Measurements from ENCODE around the gene AOAH.
"Not testable (repeated sequence)": the region's sequence is repeated elsewhere in the genome, so short reads cannot be mapped to it uniquely, and the experiment has no call there.

Gene AOAH

DNA sequence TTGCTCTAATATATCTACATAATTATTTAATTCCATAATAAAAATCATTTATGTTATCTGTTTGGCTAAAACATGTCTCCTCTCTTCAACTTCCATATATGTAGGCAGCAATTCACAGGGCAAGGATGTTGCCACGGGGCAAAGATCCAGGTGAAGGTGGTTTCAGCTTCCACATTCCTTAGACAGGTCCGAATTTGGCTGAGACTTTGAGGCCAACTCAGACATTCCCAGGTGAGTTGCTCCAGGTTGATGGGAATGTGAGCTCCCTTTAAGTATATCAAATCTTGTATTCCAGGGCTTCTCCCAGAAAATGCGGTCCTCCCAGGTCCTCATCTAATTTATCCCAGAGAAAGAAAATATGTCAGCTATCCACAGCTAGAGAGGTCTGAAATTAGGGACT is 15.1 kb upstream of the AOAH start:
- no peak for DNase-seq (ENCODE audit: low read depth in 3 of 3, low spot score in 1 of 3)

DNA sequence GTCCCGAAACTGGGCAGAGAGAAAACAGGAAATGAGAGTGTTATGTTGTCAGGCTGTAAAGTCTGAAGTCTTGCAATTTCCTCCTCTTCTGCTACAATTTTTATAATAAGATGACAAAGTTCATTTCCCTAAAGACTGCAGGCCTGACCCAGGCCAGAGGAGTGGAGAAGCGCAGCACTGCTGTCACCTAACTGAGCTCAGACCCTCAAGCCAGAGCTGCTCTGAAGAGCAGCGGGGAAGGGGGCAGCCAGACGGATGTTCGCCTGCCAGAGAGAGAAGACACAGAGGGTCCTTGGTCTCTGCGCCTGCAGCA is 12.6 kb upstream of the AOAH start:
- DNase-seq (ENCODE audit: low read depth in 3 of 3, low spot score in 1 of 3), result no peak

DNA sequence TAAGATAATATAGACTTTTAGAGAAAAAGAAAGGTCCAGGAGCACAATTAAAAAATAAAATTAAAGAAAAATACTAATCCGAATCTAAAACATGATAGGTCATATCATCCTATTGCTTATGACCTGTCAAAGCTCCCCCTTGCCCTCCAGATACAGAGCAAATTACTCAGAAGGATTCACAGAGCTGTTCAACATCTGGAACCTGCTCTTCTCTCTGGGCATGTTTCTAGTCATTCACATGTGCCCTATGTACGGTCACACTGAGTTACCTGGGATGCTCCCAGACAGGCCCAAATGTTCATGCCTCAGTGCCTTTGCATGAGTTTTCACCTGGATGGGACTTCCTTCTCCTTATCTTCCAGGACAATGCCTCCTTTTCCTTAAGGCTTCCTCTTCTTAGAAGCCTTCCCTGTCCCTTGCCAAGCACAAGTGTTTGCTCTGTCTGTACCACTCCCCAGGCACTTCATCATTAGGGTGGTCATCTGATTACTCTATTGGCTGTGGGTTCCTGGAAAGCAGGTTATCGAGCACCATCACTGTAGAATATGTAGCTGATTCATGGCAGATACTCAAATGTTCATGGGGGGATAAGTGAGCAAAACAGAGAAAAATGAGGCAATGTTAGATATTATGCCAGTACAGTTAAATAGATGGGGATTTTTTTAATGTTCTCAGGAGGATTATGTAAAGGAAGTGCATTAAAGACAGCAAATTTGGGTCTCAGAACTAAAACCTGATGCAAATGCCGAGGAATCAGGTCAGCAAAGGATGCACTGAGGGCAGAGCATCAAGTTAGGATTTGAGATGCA is 12.0 kb upstream of the AOAH start:
- no peak for DNase-seq (ENCODE audit: low read depth in 3 of 3, low spot score in 1 of 3)

DNA sequence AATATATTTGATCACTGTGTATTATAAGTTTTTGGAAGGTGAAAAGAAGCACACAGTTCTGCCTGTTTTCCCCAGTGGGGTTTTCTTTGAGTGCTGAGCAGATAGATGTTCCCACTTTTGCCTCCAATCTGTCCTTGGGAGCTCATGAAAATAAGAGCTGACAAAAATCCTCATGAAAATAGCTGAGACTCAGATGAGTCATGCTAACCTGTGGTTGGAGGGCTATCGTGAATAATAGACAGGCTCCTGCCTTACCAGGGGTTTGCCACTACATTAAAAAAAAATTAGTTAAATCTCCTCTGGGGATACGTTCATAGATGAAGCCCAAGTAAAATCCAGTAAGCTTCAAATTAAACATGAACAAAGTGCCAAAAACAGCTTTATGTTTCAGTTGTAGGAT is 10.9 kb upstream of the AOAH start:
- DNase-seq (ENCODE audit: low read depth in 3 of 3, low spot score in 1 of 3), result no peak

DNA sequence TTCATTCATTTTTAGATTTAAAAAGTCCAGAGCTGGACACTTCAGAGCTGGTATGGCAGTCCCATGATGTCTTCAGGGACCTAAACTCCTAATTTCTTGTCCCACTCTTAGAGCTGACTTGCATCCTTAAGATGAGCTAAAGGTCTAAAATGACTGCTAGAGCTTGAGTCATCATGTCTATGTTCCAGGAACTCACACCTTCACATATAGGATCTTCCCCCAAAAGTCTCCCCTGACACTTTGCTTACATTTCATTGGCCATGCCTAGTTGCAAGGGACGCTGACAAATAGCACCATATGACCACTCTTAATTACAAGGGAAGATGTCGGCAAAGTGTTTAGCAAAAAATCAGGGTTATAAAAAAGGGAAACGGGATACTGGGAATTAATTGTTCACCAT is 10.4 kb upstream of the AOAH start:
- DNase-seq (ENCODE audit: low read depth in 3 of 3, low spot score in 1 of 3), result no peak

DNA sequence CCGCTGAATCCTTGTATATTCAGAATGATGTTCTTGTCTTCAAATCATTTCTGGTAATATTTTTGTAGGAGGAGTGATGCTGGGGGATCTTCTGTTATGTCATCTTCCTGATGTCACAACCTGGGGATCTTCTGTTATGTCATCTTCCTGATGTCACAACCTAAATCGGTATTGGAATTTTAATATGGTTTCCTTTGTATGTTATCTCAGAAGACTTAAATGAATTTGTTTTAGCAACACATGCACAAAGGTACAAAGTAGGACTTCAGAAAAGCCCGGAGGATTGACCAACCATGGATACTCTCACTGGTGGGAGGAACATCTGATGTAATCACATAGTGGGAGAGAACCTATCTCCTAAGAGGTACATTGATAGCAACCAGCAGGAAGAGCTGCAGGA is 9.1 kb upstream of the AOAH start:
- no peak for DNase-seq (ENCODE audit: low read depth in 3 of 3, low spot score in 1 of 3)

DNA sequence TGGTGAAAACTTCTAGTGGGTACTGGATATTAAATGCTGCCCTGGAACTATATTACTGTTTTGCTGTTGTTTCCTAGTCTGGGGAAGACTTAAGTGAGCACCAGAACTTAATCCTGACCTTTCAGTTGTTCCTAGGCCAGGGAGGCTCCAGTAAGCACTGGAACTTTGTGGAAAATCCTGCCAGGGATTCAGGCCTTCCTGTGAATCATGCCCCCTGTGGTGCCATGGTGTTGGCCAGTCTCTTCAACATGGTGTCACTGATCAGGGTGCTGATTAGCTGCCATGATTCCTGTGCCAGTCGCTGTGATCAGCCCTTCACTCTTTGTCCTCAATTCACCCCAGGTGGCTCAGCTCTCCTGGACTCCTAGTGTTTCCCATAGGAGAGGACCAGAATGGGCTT is 8.5 kb upstream of the AOAH start:
- DNase-seq (ENCODE audit: low read depth in 3 of 3, low spot score in 1 of 3), result no peak

DNA sequence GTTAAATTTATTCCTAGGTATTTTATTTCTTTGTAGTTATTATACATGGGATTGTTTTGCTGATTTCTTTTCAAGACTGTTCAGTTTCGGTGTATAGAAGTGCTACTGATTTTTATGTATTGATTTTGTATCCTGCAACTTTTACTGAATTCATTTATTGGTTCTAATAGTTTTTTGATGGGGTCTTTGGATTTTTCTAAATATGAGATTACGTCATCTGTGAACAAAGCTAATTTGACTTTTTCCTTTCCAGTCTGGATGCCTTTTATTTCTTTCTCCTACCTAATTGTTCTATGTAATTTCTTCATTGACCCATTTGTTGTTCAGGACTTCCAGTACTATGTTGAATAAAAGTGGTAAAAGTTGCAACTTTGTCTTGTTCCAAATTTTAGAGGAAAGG is 5.8 kb upstream of the AOAH start:
- no peak for DNase-seq (ENCODE audit: low read depth in 3 of 3, low spot score in 1 of 3)

DNA sequence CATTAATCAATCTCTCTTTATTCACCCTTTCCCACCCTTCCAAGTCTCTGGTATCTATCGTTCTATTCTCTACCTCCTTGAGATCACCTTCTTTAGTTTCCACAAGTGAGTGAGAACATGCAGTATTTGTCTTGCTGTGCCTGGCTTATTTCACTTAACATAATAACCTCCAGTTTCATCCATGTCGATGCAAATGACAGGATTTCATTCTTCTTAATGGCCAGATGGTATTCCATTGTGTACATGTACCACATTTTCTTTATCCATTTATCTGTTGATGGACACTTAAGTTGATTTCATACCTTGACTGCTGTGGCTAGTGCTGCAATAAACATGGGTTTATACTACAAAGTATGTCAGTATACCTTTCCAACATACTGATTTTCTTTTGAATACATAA is 3.8 kb upstream of the AOAH start:
- no peak for DNase-seq (ENCODE audit: low read depth in 3 of 3, low spot score in 1 of 3)

DNA sequence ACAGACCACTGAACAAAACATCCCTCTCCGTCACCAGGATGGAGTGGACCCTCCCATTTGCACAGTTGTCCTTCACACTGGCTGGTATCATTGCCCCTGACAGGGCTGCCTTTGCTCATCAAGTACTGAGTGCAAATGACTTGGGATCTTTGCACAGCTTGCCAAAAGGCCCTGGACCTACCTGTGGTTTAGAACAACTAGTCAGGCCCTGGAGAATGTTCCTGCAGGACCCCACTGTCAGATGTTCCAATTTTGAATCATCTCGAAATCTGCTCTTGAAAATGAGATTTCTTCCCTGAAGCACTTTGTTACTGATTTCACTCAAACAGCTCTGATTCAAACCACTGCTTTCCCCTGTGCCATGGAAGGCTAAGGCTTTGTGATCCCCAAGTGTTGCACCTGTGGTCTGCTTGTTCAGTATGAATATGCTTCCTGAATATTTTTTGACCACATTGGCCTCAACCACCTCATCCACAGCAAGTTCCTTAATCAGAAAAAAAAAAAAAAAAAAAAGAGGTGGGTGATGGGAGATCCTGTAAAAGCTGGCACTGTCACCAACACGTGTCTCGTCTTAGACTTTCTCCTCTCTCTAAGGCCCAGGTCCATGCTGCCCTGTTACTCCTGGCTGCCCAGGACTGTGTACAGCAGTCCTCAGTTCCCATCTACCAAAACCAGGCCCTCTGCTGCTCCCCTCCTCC is 2.7 kb upstream of the AOAH start:
- no peak for DNase-seq (ENCODE audit: low read depth in 3 of 3, low spot score in 1 of 3)

DNA sequence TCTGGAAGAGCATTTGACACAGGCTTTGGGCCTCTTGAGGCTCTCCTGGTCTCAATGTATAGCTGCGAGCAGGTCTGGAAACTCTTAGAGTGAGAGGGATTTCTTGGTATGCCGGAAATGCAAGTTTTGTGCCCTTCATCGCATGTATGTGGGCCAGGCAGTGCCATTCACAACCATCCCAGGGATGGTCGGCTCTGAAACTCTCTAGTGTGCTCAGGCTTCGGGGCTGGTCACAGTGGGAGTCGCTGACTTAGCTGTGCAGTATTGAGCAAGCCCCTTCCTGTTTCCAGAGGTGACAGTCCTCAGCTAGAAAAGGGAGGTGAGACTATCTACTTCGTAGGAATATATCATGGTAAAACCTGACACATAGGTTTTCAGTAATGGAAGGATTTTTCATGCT is 2.0 kb upstream of the AOAH start:
- no peak for DNase-seq (ENCODE audit: low read depth in 3 of 3, low spot score in 1 of 3)

DNA sequence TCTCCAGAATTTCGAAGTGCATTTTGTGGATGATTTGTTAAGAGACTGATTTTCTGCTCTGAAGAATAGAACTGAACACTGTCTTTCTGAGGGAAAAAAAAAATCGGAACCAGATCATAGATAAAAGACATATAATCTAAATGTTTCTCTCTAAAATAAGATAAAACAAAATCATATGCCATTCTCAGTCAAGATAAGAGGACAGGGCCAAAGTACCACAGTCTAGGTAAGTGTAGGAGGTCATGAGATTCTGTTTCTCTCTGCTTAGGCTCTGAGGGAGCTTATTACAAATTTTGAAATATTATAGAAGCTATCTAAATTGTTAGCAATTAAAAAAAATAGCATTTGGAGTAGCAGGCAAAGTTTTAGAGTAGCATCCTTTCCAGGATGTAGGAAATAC is 702 bp upstream of the AOAH start:
- no peak for DNase-seq (ENCODE audit: low read depth in 3 of 3, low spot score in 1 of 3)

DNA sequence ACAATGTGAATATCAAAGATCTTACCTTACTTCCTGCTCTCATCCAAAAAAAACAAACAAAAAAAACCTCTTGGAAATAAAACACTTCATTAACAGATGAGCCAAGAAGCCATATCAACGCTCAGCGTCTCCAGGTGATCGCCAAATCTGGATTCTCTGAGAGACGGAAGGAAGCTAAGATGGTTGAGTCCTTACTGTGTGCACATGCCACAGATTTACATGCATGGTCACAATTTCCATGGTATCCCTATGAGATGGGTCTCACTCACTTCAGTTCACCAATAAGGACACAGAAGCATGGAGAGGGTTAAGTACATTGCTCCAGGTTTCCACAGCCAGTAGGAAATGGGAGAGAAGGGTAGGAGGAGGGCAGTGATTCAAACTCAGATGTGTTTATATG is 1.0 kb downstream of the AOAH start:
- DNase-seq (ENCODE audit: low read depth in 3 of 3, low spot score in 1 of 3), result no peak

DNA sequence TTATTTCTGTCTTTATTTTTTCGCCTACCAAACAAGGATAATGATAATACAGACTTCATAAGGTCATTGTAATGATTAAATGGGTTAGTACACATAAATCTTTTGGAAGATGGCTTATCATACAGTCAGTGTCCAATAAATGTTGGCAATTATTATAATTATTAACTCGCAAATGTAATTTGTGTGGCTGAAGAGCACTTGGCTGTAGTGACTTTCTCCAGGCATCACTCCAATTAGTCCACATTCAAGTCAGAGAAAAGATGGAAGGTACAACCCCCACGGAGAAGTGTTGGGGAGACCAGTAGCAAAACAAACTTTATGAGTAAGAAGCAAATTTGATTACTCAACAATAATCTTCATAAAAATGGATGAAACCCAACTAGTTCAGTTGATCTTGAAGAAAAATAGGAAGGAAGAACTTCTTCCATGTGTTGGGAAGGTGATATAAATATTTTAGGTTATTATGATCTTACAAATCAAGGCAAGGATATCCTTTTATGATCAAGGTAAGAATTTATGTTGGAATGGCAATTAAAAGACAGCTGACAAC is 5.1 kb downstream of the AOAH start:
- DNase-seq (ENCODE audit: low read depth in 3 of 3, low spot score in 1 of 3), result no peak

DNA sequence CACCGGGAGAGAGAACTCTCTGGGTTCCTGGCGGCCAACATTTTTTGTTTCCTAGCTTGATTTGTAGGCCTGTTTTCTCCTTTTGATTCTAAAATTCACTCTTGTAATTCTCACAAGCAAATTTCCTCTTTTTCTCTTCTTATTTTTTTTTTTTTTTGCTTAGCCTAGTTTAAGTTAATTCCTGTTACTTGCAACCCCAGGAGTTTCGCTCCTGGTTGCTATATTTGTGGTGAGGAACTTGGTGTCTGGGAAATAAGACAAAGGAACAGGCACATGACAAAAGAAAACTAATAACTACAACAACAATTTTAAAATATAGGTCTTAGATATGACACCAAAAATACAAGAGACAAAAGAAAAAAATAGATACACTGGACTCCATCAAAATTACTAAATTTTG is 6.7 kb downstream of the AOAH start:
- no peak for DNase-seq (ENCODE audit: low read depth in 3 of 3, low spot score in 1 of 3)

DNA sequence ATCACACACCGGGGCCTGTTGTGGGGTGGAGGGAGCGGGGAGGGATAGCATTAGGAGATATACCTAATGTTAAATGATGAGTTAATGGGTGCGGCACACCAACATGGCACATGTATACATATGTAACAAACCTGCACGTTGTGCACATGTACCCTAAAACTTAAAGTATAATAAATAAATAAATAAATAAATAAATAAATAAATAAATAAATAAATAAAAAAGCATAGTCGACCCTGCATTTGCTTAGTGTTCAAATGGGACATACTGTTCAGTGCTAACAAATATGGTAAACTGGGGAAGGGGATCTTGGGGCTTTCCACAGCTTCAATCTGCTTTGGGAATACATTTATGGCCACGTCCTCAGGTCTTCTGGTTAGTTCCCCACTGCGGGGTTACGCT is 7.5 kb downstream of the AOAH start:
- DNase-seq (ENCODE audit: low read depth in 3 of 3, low spot score in 1 of 3), result not testable (repeated sequence)

DNA sequence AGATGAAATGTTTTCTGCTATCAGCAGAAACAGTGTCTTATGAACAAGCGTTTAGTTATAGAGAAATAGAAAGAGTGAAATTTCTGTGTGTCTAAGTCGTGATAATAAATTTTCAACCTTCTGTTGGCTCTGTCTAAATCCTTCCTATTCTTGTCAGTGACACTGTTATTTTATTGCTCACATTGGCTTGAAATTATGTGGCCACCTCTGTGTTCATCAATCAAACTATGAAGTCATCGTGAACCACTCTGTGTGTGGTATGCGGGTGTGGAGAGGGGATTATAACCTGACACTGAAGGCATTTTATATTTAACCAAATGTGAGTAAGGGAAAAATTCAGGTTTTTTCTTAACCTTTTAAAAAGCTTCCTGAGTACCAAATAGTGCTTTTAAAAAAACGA is 12.3 kb downstream of the AOAH start:
- no peak for DNase-seq (ENCODE audit: low read depth in 3 of 3, low spot score in 1 of 3)

DNA sequence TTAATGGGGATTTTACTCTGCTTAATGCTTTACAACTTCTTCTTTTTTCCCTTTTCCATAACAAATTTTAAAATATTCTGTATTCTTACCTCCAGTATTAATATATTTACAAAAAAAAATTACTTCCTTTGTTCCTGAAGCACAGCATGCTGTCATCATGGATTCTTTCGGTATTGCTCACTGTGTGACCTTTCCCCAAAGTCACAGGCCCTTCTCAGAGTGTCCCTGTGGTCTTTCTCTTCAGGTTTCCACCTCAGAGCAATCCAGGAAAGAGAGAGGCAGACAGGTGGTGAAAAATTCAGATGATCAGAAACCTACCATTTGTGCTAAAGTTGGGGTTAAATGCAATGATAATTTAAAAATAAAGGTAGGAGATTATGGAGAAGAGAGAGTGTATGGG is 13.0 kb downstream of the AOAH start:
- DNase-seq (ENCODE audit: low read depth in 3 of 3, low spot score in 1 of 3), result no peak

DNA sequence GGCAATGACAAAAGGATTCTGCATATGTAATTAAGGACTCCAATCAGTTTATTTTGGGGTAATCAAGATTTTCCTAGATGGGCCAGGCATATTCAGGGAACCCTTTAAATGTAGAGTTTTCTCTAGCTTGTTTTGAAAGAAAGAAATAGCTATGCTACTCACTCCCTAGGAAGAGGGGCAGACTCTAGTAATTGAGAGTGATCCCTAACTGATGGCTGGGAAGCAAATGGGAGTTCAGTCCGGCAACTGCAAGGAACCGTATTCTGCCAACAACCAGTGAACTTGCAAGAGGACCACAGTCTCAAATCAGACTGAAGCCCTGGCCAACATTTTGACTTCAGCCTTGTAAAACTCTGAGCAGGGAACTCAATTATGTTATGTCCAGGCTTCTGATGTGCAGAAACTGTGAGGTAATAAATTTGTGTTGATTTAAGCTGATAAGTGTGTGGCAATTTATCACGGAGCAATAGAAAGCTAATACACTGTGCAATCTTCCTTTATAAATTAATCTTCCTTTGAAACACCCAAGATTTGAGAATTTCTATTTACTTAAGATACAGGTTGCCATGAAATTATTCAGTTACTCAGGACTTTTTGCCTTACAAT is 14.0 kb downstream of the AOAH start:
- DNase-seq (ENCODE audit: low read depth in 3 of 3, low spot score in 1 of 3), result no peak

DNA sequence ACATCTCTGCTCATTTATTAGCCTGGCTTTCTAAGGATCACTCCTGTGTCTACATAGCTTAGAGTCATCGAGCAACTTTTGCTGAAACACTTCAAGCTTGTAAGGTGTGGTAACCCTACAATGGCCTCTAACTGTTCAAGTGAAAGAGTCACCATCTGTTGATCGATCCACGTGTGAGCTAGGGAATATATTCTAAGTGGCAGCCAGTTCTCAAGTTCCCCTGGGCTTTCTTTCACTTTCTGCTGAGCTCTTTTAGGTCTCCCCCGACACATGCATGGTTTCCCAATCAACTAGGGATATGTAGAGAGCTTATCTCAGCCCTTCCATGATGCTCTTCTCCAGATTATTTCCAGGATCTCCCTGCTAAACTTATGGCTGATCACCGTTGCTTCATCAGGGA is 15.5 kb downstream of the AOAH start:
- no peak for DNase-seq (ENCODE audit: low read depth in 3 of 3, low spot score in 1 of 3)

DNA sequence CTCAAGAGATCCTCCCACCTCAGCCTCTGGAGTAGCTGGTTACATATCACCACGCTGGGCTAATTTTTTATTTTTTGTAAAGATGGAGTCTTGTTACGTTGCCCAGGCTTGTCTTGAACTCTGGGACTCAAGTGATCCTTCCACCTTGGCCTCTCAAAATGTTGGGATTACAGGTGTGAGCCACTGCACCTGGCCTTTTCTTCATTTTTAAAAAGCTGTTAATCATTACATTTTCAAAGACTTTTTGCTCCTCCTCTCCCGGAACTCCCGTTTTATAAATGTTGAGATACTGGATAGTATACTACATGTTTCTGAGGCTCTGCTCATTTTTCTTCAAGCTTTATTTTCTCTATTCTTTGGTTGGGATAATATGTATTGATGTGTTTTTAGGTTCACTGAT is 16.4 kb downstream of the AOAH start:
- DNase-seq (ENCODE audit: low read depth in 3 of 3, low spot score in 1 of 3), result no peak

DNA sequence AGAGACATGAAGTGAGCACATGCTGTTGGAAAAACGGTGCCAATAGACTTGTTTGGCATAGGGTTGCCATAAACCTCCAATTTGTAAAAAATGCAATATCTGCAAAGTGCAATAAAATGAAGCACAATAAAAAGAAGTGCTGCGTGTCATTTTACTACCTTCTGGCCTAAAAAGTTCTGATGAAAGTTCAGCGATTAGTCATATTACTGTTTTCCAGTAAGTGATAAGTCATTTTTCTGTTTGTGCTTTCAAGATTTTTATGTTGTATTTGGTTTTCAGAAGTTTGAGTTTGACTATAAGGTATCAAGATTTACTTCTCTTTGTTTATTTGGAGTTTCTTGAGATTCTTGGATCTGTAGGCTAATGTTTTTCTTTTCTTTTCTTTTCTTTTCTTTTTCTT is 16.8 kb downstream of the AOAH start:
- DNase-seq (ENCODE audit: low read depth in 3 of 3, low spot score in 1 of 3), result no peak

Measured in stimulated activated CD4-positive, alpha-beta T cell treated with anti-CD3 and anti-CD28 coated beads, TNF-alpha, amount 100 ng/mL, for 1 hour (primary cell).